ENCODE measurements around the gene POLR2H. TPM values are rescaled to one million over a fixed set of nuclear protein-coding genes. Genes with fewer than 3 reads are reported as not detected.

POLR2H gene
- total RNA-seq, 1 experiment from 2014 or later: 133 TPM

DNA sequence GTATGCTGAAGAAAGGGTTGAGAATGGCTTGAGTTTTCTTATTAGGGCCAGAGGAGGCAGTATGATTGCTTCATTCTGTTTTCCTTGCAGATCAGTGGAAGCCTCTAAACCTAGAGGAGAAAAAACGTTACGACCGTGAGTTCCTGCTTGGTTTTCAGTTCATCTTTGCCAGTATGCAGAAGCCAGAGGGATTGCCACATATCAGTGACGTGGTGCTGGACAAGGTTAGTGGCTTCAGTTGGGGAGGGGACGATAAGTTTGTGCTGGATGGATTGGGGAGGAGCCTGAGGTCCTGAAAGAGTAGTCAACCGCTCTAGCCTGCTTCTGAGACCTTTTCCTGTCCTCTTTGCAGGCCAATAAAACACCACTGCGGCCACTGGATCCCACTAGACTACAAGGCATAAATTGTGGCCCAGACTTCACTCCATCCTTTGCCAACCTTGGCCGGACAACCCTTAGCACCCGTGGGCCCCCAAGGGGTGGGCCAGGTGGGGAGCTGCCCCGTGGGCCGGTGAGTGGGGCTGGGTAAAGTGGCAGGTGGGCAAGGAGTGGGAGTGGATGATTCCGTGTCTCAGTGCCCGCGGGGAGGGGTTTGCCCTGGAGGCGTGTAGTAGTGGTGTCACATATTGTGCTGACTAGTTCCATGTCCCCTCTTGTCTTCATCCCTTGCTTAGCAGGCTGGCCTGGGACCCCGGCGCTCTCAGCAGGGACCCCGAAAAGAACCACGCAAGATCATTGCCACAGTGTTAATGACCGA, 38.6 kb upstream of the POLR2H start:
- Mint-ChIP-seq H3K9me3 (no peaks in the 10 kb centered on the region), H3K36me3 (peaks cover 80% of the 10 kb centered on the region), H3K27ac (no peak overlapping the region), H3K4me1 (peaks cover 3% of the 10 kb centered on the region; the same call in 1 of the 2 replicates), H3K27me3 (ENCODE audit: low read depth) (no peaks in the 10 kb centered on the region), H3K4me3 (no peak overlapping the region)
- ATAC-seq (no peak), DNase-seq (ENCODE audit: low spot score) (no peak)
- TF ChIP-seq, protein P1, sequence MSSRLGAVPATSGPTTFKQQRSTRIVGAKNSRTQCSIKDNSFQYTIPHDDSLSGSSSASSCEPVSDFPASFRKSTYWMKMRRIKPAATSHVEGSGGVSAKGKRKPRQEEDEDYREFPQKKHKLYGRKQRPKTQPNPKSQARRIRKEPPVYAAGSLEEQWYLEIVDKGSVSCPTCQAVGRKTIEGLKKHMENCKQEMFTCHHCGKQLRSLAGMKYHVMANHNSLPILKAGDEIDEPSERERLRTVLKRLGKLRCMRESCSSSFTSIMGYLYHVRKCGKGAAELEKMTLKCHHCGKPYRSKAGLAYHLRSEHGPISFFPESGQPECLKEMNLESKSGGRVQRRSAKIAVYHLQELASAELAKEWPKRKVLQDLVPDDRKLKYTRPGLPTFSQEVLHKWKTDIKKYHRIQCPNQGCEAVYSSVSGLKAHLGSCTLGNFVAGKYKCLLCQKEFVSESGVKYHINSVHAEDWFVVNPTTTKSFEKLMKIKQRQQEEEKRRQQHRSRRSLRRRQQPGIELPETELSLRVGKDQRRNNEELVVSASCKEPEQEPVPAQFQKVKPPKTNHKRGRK (CRISPR knock-in tag; IDR thresholded peaks at IDR 0.05; ENCODE audit: borderline replicate concordance): no peak
- TF ChIP-seq TEAD1 (CRISPR knock-in tag; IDR thresholded peaks at IDR 0.05) (no peak), ZNF263 (CRISPR knock-in tag; IDR thresholded peaks at IDR 0.05; ENCODE audit: low read depth) (no peak), ZNF396 (CRISPR knock-in tag; IDR thresholded peaks at IDR 0.05; ENCODE audit: borderline replicate concordance) (no peak)
- ChIA-PET CTCF (no interaction called here), POLR2A (interaction anchor here (1.5 kb wide), 1 partner anchor 23 kb away, joined by 4 read pairs; no protein-coding TSS in a partner anchor)

DNA sequence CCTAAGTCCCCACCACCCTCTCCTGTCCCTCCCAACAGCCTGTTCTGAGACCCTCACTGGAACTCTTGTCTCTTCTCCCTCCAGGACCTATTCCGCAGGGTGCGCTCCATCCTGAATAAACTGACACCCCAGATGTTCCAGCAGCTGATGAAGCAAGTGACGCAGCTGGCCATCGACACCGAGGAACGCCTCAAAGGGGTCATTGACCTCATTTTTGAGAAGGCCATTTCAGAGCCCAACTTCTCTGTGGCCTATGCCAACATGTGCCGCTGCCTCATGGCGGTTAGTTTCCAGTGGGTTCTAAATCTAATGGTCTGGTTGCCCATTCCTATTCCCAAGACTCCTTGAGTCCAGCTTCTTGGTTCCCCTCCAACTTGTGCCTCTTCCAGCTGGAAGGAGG, 37.8 kb upstream of the POLR2H start:
- DNase-seq (ENCODE audit: low spot score) (no peak), ATAC-seq (no peak)
- H3K9me3 Mint-ChIP-seq: no peaks in the 10 kb centered on the region
- H3K27ac Mint-ChIP-seq: no peak overlapping the region; the same call in 1 of the 2 replicates
- TF ChIP-seq, protein P2, sequence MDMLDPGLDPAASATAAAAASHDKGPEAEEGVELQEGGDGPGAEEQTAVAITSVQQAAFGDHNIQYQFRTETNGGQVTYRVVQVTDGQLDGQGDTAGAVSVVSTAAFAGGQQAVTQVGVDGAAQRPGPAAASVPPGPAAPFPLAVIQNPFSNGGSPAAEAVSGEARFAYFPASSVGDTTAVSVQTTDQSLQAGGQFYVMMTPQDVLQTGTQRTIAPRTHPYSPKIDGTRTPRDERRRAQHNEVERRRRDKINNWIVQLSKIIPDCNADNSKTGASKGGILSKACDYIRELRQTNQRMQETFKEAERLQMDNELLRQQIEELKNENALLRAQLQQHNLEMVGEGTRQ (CRISPR knock-in tag; IDR thresholded peaks at IDR 0.05): no peak
- peaks cover 85% of the 10 kb centered on the region for H3K36me3 Mint-ChIP-seq
- ChIA-PET POLR2A (interaction anchor here (1.5 kb wide), 1 partner anchor 24 kb away, joined by 4 read pairs; no protein-coding TSS in a partner anchor), CTCF (no interaction called here)
- H3K4me1 Mint-ChIP-seq: no peaks in the 10 kb centered on the region
- H3K27me3 Mint-ChIP-seq (ENCODE audit: low read depth): no peaks in the 10 kb centered on the region
- H3K4me3 Mint-ChIP-seq: no peak overlapping the region

DNA sequence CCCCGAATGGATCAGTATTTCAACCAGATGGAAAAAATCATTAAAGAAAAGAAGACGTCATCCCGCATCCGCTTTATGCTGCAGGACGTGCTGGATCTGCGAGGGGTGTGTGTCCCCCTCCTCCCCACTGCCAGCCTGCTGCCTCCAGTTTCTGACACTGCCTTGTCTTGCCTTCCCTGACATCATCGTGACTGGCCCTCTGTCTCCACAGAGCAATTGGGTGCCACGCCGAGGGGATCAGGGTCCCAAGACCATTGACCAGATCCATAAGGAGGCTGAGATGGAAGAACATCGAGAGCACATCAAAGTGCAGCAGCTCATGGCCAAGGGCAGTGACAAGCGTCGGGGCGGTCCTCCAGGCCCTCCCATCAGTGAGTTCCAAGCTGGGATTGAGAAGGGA, 36.2 kb upstream of the POLR2H start:
- no peak for TF ChIP-seq SMAD4 (CRISPR knock-in tag; IDR thresholded peaks at IDR 0.05)
- TF ChIP-seq FOXK1 (CRISPR knock-in tag; IDR thresholded peaks at IDR 0.05): no peak
- TF ChIP-seq ZNF416 (CRISPR knock-in tag; IDR thresholded peaks at IDR 0.05): no peak
- no peak for TF ChIP-seq EMX1 (CRISPR knock-in tag; IDR thresholded peaks at IDR 0.05)
- TF ChIP-seq, protein P3, sequence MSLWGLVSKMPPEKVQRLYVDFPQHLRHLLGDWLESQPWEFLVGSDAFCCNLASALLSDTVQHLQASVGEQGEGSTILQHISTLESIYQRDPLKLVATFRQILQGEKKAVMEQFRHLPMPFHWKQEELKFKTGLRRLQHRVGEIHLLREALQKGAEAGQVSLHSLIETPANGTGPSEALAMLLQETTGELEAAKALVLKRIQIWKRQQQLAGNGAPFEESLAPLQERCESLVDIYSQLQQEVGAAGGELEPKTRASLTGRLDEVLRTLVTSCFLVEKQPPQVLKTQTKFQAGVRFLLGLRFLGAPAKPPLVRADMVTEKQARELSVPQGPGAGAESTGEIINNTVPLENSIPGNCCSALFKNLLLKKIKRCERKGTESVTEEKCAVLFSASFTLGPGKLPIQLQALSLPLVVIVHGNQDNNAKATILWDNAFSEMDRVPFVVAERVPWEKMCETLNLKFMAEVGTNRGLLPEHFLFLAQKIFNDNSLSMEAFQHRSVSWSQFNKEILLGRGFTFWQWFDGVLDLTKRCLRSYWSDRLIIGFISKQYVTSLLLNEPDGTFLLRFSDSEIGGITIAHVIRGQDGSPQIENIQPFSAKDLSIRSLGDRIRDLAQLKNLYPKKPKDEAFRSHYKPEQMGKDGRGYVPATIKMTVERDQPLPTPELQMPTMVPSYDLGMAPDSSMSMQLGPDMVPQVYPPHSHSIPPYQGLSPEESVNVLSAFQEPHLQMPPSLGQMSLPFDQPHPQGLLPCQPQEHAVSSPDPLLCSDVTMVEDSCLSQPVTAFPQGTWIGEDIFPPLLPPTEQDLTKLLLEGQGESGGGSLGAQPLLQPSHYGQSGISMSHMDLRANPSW (CRISPR knock-in tag; conservative IDR thresholded peaks at IDR 0.05; ENCODE audit: low read depth): no peak
- TF ChIP-seq ATF1 (CRISPR knock-in tag; IDR thresholded peaks at IDR 0.05): no peak
- TF ChIP-seq, protein P4, sequence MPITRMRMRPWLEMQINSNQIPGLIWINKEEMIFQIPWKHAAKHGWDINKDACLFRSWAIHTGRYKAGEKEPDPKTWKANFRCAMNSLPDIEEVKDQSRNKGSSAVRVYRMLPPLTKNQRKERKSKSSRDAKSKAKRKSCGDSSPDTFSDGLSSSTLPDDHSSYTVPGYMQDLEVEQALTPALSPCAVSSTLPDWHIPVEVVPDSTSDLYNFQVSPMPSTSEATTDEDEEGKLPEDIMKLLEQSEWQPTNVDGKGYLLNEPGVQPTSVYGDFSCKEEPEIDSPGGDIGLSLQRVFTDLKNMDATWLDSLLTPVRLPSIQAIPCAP (CRISPR knock-in tag; IDR thresholded peaks at IDR 0.05): no peak
- TF ChIP-seq, protein P5, sequence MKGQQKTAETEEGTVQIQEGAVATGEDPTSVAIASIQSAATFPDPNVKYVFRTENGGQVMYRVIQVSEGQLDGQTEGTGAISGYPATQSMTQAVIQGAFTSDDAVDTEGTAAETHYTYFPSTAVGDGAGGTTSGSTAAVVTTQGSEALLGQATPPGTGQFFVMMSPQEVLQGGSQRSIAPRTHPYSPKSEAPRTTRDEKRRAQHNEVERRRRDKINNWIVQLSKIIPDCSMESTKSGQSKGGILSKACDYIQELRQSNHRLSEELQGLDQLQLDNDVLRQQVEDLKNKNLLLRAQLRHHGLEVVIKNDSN (CRISPR knock-in tag; IDR thresholded peaks at IDR 0.05): no peak
- no peak for TF ChIP-seq NR3C1 (CRISPR knock-in tag; conservative IDR thresholded peaks at IDR 0.05; ENCODE audit: low read depth)
- TF ChIP-seq TP53 (CRISPR knock-in tag; IDR thresholded peaks at IDR 0.05): no peak
- TF ChIP-seq, protein P6, sequence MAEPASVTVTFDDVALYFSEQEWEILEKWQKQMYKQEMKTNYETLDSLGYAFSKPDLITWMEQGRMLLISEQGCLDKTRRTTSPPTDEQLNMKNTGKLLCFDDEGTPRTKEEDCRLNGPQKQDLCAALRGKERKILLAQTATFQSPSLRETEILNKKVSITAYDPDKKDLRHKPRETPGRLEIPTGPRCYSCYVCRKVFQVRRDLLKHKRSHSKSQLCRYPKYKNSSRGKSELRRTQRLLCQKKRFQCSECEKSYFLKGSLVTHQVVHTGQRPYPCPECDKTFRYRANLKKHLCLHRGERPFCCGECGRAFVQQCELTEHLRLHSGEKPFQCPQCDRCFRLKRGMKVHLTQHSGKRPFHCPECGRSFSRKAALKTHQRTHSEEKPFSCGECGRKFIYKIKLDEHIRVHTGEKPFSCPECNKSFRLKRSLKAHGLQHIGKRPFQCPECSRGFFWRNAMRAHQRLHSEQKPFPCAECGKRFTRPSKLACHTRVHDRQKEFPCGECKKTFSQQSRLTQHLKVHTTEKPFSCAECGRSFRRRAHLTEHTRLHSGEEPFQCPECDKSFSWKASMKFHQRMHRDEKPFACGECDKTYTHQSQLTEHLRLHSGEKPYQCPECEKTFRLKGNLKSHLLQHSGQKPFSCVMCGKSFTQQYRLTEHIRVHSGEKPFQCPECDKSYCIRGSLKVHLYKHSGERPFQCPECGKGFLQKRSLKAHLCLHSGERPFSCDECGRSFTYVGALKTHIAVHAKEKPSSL (CRISPR knock-in tag; conservative IDR thresholded peaks at IDR 0.05): no peak
- no peak for DNase-seq (ENCODE audit: low spot score)
- no peak for ATAC-seq
- ChIA-PET POLR2A (no interaction called here), CTCF (no interaction called here)
- no peak overlapping the region for H3K4me3 Mint-ChIP-seq
- no peak overlapping the region for H3K27ac Mint-ChIP-seq
- H3K27me3 Mint-ChIP-seq (ENCODE audit: low read depth): no peaks in the 10 kb centered on the region
- H3K36me3 Mint-ChIP-seq: peaks cover 96% of the 10 kb centered on the region
- no peaks in the 10 kb centered on the region for H3K4me1 Mint-ChIP-seq
- H3K9me3 Mint-ChIP-seq: no peaks in the 10 kb centered on the region

Data from WTC11 (cell line).